GM23338 (cell line): ENCODE results near the gene CLPTM1L. TPM values are rescaled to one million over a fixed set of nuclear protein-coding genes. Genes with fewer than 3 reads are reported as not detected.

Source experiments
- ATAC-seq: fragments of 200-7000 bp; cut with Tn5 transposase; 3 replicates; pipeline ENCODE4 v1.9.1; 2020
- DNase-seq: peaks from one replicate; pipeline ENCODE4 v3.0.0-alpha.2; 2015; ENCODE audit warnings: low spot score
- H2AFZ ChIP-seq: fragments of 200-600 bp; sonication (generic); 2 replicates; pipeline ENCODE4 v1.8.0; 2016; ENCODE audit warnings: antibody characterized with exemption, mild to moderate bottlenecking, moderate library complexity
- H3F3A ChIP-seq: fragments of 200-600 bp; sonication (generic); replicated peaks from 2 replicates; pipeline ENCODE4 v1.8.0; 2017; ENCODE audit warnings: antibody characterized with exemption, mixed run types, low read depth
- H3K27ac ChIP-seq: fragments of 200-600 bp; sonication (generic); 2 replicates; pipeline ENCODE4 v1.6.1; 2016; ENCODE audit warnings: low read depth
- H3K27me3 ChIP-seq: fragments of 200-600 bp; sonication (generic); 2 replicates; pipeline ENCODE4 v1.8.0; 2016; ENCODE audit warnings: mild to moderate bottlenecking, mixed run types, moderate library complexity; ENCODE audit not compliant: insufficient read depth
- H3K36me3 ChIP-seq: fragments of 200-600 bp; sonication (generic); 2 replicates; pipeline ENCODE4 v1.8.0; 2016; ENCODE audit warnings: mild to moderate bottlenecking; ENCODE audit not compliant: insufficient read depth
- H3K4me1 ChIP-seq: fragments of 200-600 bp; sonication (generic); 2 replicates; pipeline ENCODE4 v1.8.0; 2016; ENCODE audit warnings: mild to moderate bottlenecking, moderate library complexity; ENCODE audit not compliant: insufficient read depth
- H3K4me2 ChIP-seq: fragments of 200-600 bp; sonication (generic); 2 replicates; pipeline ENCODE4 v1.7.1; 2017; ENCODE audit warnings: mixed run types
- H3K4me3 ChIP-seq: fragments of 200-600 bp; sonication (generic); 2 replicates; pipeline ENCODE4 v1.6.1; 2016; ENCODE audit warnings: mixed run types
- H3K79me2 ChIP-seq: fragments of 200-600 bp; sonication (generic); replicated peaks from 2 replicates; pipeline ENCODE4 v1.8.0; 2017; ENCODE audit warnings: mild to moderate bottlenecking; ENCODE audit not compliant: insufficient read depth
- H3K9me2 ChIP-seq: fragments of 200-600 bp; sonication (generic); 2 replicates; pipeline ENCODE4 v1.8.0; 2017; ENCODE audit not compliant: insufficient read depth
- H4K20me1 ChIP-seq: fragments of 200-600 bp; sonication (generic); replicated peaks from 2 replicates; pipeline ENCODE4 v1.8.0; 2017; ENCODE audit warnings: mild to moderate bottlenecking; ENCODE audit not compliant: insufficient read depth
- H3K27ac Mint-ChIP-seq: 2 replicates; pipeline ENCODE4 v1.8.0; 2020; ENCODE audit warnings: inconsistent platforms, mild to moderate bottlenecking, moderate library complexity, mixed read lengths
- H3K27me3 Mint-ChIP-seq: 3 replicates; pipeline ENCODE4 v1.8.0; 2022; ENCODE audit warnings: low read depth, mild to moderate bottlenecking, moderate library complexity, mixed read lengths, inconsistent platforms; ENCODE audit not compliant: insufficient read depth, poor library complexity
- H3K36me3 Mint-ChIP-seq: 3 replicates; pipeline ENCODE4 v1.8.0; 2021; ENCODE audit warnings: low read depth, mild to moderate bottlenecking, inconsistent platforms, moderate library complexity, mixed read lengths
- H3K4me1 Mint-ChIP-seq: 3 replicates; pipeline ENCODE4 v1.8.0; 2020; ENCODE audit warnings: mild to moderate bottlenecking, inconsistent platforms, mixed read lengths
- H3K4me3 Mint-ChIP-seq: 3 replicates; pipeline ENCODE4 v1.8.0; 2021; ENCODE audit warnings: moderate library complexity, mild to moderate bottlenecking, inconsistent platforms, mixed read lengths
- H3K9me3 Mint-ChIP-seq: 3 replicates; pipeline ENCODE4 v1.8.0; 2020; ENCODE audit warnings: moderate library complexity, mild to moderate bottlenecking, inconsistent platforms, mixed read lengths
- CREB1 ChIP-seq: fragments of 250-450 bp; sonication (Bioruptor Pico); IDR thresholded peaks from 2 replicates; pipeline ENCODE4 v1.5.0; 2020; ENCODE audit warnings: low read depth, mild to moderate bottlenecking, moderate library complexity
- CTCF ChIP-seq, 2 experiments: fragments of 200-600 bp in 1 of 2; sonication (generic) in 1 of 2; conservative IDR thresholded peaks; 2 replicates each; pipeline versions ENCODE4 v1.5.1 to v1.6.1; 2016 to 2017; ENCODE audit warnings: antibody characterized with exemption in 2 of 2, low read depth in 2 of 2, mild to moderate bottlenecking in 2 of 2, moderate library complexity in 1 of 2
- ETS1 ChIP-seq: IDR thresholded peaks from 2 replicates; pipeline ENCODE4 v1.6.1; 2016; ENCODE audit warnings: antibody characterized with exemption
- EZH2 ChIP-seq: fragments of 200-600 bp; sonication (generic); IDR thresholded peaks from one replicate; pipeline ENCODE4 v1.8.0; 2017; ENCODE audit warnings: antibody characterized with exemption, mild to moderate bottlenecking, low read depth; ENCODE audit not compliant: unreplicated experiment
- EZH2phosphoT487 ChIP-seq: fragments of 200-600 bp; sonication (generic); IDR thresholded peaks from one replicate; pipeline ENCODE4 v1.8.1; 2018; ENCODE audit warnings: antibody characterized with exemption; ENCODE audit not compliant: unreplicated experiment
- JUNB ChIP-seq: IDR thresholded peaks from one replicate; pipeline ENCODE4 v1.6.1; 2016; ENCODE audit warnings: antibody characterized with exemption; ENCODE audit not compliant: unreplicated experiment
- NANOG ChIP-seq: IDR thresholded peaks from 2 replicates; pipeline ENCODE4 v1.6.1; 2016; ENCODE audit warnings: antibody characterized with exemption, borderline replicate concordance
- POLR2AphosphoS5 ChIP-seq: IDR thresholded peaks from 2 replicates; pipeline ENCODE4 v1.6.1; 2016; ENCODE audit warnings: antibody characterized with exemption, low read depth
- REST ChIP-seq: IDR thresholded peaks from one replicate; pipeline ENCODE4 v1.6.1; 2018; ENCODE audit warnings: antibody characterized with exemption; ENCODE audit not compliant: unreplicated experiment
- STAT1 ChIP-seq: IDR thresholded peaks from one replicate; pipeline ENCODE4 v1.6.1; 2016; ENCODE audit warnings: antibody characterized with exemption; ENCODE audit not compliant: unreplicated experiment
- ZNF114 ChIP-seq: fragments of 250-450 bp; sonication (Bioruptor Pico); IDR thresholded peaks from 2 replicates; pipeline ENCODE4 v1.5.0; 2020; ENCODE audit warnings: mild to moderate bottlenecking, moderate library complexity
- ZNF331 ChIP-seq: fragments of 250-450 bp; sonication (Bioruptor Pico); IDR thresholded peaks from 2 replicates; pipeline ENCODE4 v1.5.0; 2020; ENCODE audit warnings: low read depth, mild to moderate bottlenecking, moderate library complexity
- ZNF462 ChIP-seq: fragments of 250-450 bp; sonication (Bioruptor Pico); IDR thresholded peaks from 2 replicates; pipeline ENCODE4 v1.5.0; 2020; ENCODE audit warnings: mild to moderate bottlenecking, moderate library complexity
- polyA plus RNA-seq: library from polyadenylated mRNA; unstranded; fragments of >200 nt; fragmentation: Nextera tagmentation; extraction: Ambion mirVana; gene quantifications from 2 replicates; pipeline ENCODE4 v1.2.1, GENCODE V29; 2016
- total RNA-seq: library from RNA; depleted of rRNA; stranded (reverse); fragments of >200 nt; shearing (Covaris generic); gene quantifications from 2 replicates; pipeline ENCODE4 v1.2.3, GENCODE V29; 2014

CLPTM1L gene
- total and polyA plus RNA-seq, 2 experiments from 2014 or later = 39.9 to 110 TPM

- Histone ChIP-seq H3K27ac (no peak overlapping the region), H2AFZ (no peak overlapping the region), H3K4me1 (peaks cover 5% of the 10 kb centered on the region; the same call in 1 of the 2 replicates), H4K20me1 (no peaks in the 10 kb centered on the region), H3K27me3 (peaks cover 9% of the 10 kb centered on the region), H3K4me2 (no peak overlapping the region), H3F3A (0 out of 2 replicates have a peak, but pooled peaks cover 3% of the 10 kb centered on the region), H3K79me2 (no peaks in the 10 kb centered on the region), H3K9me2 (no peaks in the 10 kb centered on the region), H3K36me3 (no peaks in the 10 kb centered on the region), H3K4me3 (no peak overlapping the region)
- no peak overlapping the region for H3K4me3 Mint-ChIP-seq
- no peaks in the 10 kb centered on the region; the same call in 2 of the 3 replicates for H3K9me3 Mint-ChIP-seq
- H3K4me1 Mint-ChIP-seq = peaks cover 5% of the 10 kb centered on the region; the same call in 2 of the 3 replicates
- no peak for DNase-seq
- no peak for TF ChIP-seq CREB1 (CRISPR knock-in tag)
- TF ChIP-seq EZH2phosphoT487 = no peak
- no peak for TF ChIP-seq EZH2
- no peak for TF ChIP-seq JUNB
- TF ChIP-seq NANOG = no peak
- no peak for TF ChIP-seq ZNF114 (CRISPR knock-in tag)
- TF ChIP-seq ZNF331 (CRISPR knock-in tag) = no peak
- no peak for TF ChIP-seq CTCF (conservative IDR thresholded peaks at IDR 0.05; ENCODE audit: low read depth in 2 of 2)
- TF ChIP-seq ZNF462 (CRISPR knock-in tag) = no peak
- TF ChIP-seq POLR2AphosphoS5 = no peak
- TF ChIP-seq ETS1 = no peak
- TF ChIP-seq STAT1 = no peak
- no peak for TF ChIP-seq REST
- H3K27me3 Mint-ChIP-seq = peaks cover 8% of the 10 kb centered on the region
- no peak overlapping the region for H3K27ac Mint-ChIP-seq
- no peaks in the 10 kb centered on the region; the same call in 2 of the 3 replicates for H3K36me3 Mint-ChIP-seq
- ATAC-seq = no peak
Observed at GRCh38 chr5:1298723-1299510, 46.0 kb downstream of the CLPTM1L start.
